ENCODE results near the gene DIO3.
"Not testable (repeated sequence)": the region's sequence is repeated elsewhere in the genome, so short reads cannot be mapped to it uniquely, and the experiment has no call there.

DIO3 gene

GRCh38 chr14:101543814-101544213, 17.5 kb upstream of the DIO3 start:
- no peak for DNase-seq

- DNase-seq = no peak
These were observed 16.7 kb upstream of the DIO3 start for GRCh38 chr14:101544550-101544949.

GRCh38 chr14:101546706-101547105, 14.6 kb upstream of the DIO3 start:
- DNase-seq = no peak

GRCh38 chr14:101547107-101547738, 14.1 kb upstream of the DIO3 start:
- DNase-seq = no peak

GRCh38 chr14:101547961-101548669, 13.2 kb upstream of the DIO3 start:
- no peak for DNase-seq

- no peak for DNase-seq
These were observed 12.6 kb upstream of the DIO3 start for GRCh38 chr14:101548710-101549109.

GRCh38 chr14:101549154-101549553, 12.1 kb upstream of the DIO3 start:
- DNase-seq = no peak

GRCh38 chr14:101550202-101550912, 10.9 kb upstream of the DIO3 start:
- not testable (repeated sequence) for DNase-seq

GRCh38 chr14:101551729-101552595, 9.3 kb upstream of the DIO3 start:
- no peak for DNase-seq

- DNase-seq = no peak
These were observed 8.5 kb upstream of the DIO3 start for GRCh38 chr14:101552786-101553231.

- DNase-seq = no peak
These were observed 7.9 kb upstream of the DIO3 start for GRCh38 chr14:101553393-101553792.

- DNase-seq = no peak
These were observed 7.4 kb upstream of the DIO3 start for GRCh38 chr14:101553931-101554330.

- DNase-seq = no peak
These were observed 6.2 kb upstream of the DIO3 start for GRCh38 chr14:101554991-101555668.

- not testable (repeated sequence) for DNase-seq
These were observed 5.6 kb upstream of the DIO3 start for GRCh38 chr14:101555669-101556043.

GRCh38 chr14:101556131-101556530, 5.2 kb upstream of the DIO3 start:
- DNase-seq = no peak

GRCh38 chr14:101556566-101557320, 4.6 kb upstream of the DIO3 start:
- no peak for DNase-seq

- no peak for DNase-seq
These were observed 4.0 kb upstream of the DIO3 start for GRCh38 chr14:101557321-101557695.

GRCh38 chr14:101557811-101558738, 3.2 kb upstream of the DIO3 start:
- DNase-seq = no peak

GRCh38 chr14:101558739-101559240, 2.5 kb upstream of the DIO3 start:
- DNase-seq = no peak

- DNase-seq = no peak
These were observed 2.1 kb upstream of the DIO3 start for GRCh38 chr14:101559250-101559623.

All from activated gamma-delta T cell (primary cell).